HepG2 (cell line): Measurements from ENCODE around the gene TOX2. TPM values are rescaled to one million over a fixed set of nuclear protein-coding genes. Genes with fewer than 3 reads are reported as not detected.
A peak's percentile ranks its signal among the peaks of the same experiment; 100 is the strongest.

Source experiments
- AKAP8 ChIP-seq: sonication (generic); formaldehyde crosslinking; IDR thresholded peaks from 2 replicates; pipeline ENCODE4 v1.5.1; 2020; ENCODE audit warnings: mild to moderate bottlenecking, missing genetic modification reagents
- BHLHE40 ChIP-seq: IDR thresholded peaks from 2 replicates; pipeline ENCODE4 v1.6.1; 2011; ENCODE audit warnings: low read length, improper control_type of control experiment
- CBX5 ChIP-seq: sonication (generic); formaldehyde crosslinking; IDR thresholded peaks from 2 replicates; pipeline ENCODE4 v1.4.0; 2020; ENCODE audit warnings: missing genetic modification reagents, borderline replicate concordance
- FOXA3 ChIP-seq: IDR thresholded peaks from 2 replicates; pipeline ENCODE4 v1.6.1; 2016; ENCODE audit warnings: missing genetic modification reagents, missing compliant biosample characterization
- IKZF1 ChIP-seq: fragments of 450-650 bp; IDR thresholded peaks from 2 replicates; pipeline ENCODE4 v1.7.1; 2016
- NFE2 ChIP-seq: sonication (generic); formaldehyde crosslinking; IDR thresholded peaks from 2 replicates; pipeline ENCODE4 v1.4.0; 2020; ENCODE audit warnings: missing genetic modification reagents
- NFE2L1 ChIP-seq: sonication (generic); formaldehyde crosslinking; IDR thresholded peaks from 2 replicates; pipeline ENCODE4 v1.4.0; 2020; ENCODE audit warnings: missing genetic modification reagents, mild to moderate bottlenecking, borderline replicate concordance
- POGZ ChIP-seq: sonication (generic); formaldehyde crosslinking; IDR thresholded peaks from 2 replicates; pipeline ENCODE4 v1.4.0; 2020; ENCODE audit warnings: mild to moderate bottlenecking, missing genetic modification reagents
- REPIN1 ChIP-seq: sonication (generic); formaldehyde crosslinking; IDR thresholded peaks from 2 replicates; pipeline ENCODE4 v1.8.0; 2022; ENCODE audit warnings: missing genetic modification reagents, low read depth, mild to moderate bottlenecking, borderline replicate concordance
- SCMH1 ChIP-seq: sonication (generic); formaldehyde crosslinking; IDR thresholded peaks from 2 replicates; pipeline ENCODE4 v1.9.0; 2021; ENCODE audit warnings: missing genetic modification reagents, mild to moderate bottlenecking, borderline replicate concordance
- SETDB1 ChIP-seq: sonication (generic); formaldehyde crosslinking; IDR thresholded peaks from 2 replicates; pipeline ENCODE4 v1.5.1; 2020; ENCODE audit warnings: missing genetic modification reagents, mild to moderate bottlenecking, borderline replicate concordance
- SOX5 ChIP-seq: IDR thresholded peaks from 2 replicates; pipeline ENCODE4 v1.6.1; 2016; ENCODE audit warnings: borderline replicate concordance
- ZNF121 ChIP-seq: sonication (generic); formaldehyde crosslinking; IDR thresholded peaks from 2 replicates; pipeline ENCODE4 v1.5.0; 2020; ENCODE audit warnings: mild to moderate bottlenecking, missing genetic modification reagents
- ZNF230 ChIP-seq: sonication (generic); formaldehyde crosslinking; IDR thresholded peaks from 2 replicates; pipeline ENCODE4 v1.4.0; 2020; ENCODE audit warnings: mild to moderate bottlenecking, missing genetic modification reagents
- ZNF44 ChIP-seq: sonication (generic); formaldehyde crosslinking; IDR thresholded peaks from 2 replicates; pipeline ENCODE4 v1.5.1; 2020; ENCODE audit warnings: mild to moderate bottlenecking, missing genetic modification reagents
- ZNF546 ChIP-seq: sonication (generic); formaldehyde crosslinking; conservative IDR thresholded peaks from 2 replicates; pipeline ENCODE4 v1.8.1; 2023; ENCODE audit warnings: mild to moderate bottlenecking, missing genetic modification reagents
- ZNF616 ChIP-seq: sonication (generic); formaldehyde crosslinking; IDR thresholded peaks from 2 replicates; pipeline ENCODE4 v1.5.0; 2020; ENCODE audit warnings: low read depth, mild to moderate bottlenecking, missing genetic modification reagents
- ZNF780A ChIP-seq: sonication (generic); formaldehyde crosslinking; IDR thresholded peaks from 2 replicates; pipeline ENCODE4 v1.8.0; 2022; ENCODE audit warnings: mild to moderate bottlenecking, missing genetic modification reagents, moderate library complexity
- ZNF816 ChIP-seq: sonication (generic); formaldehyde crosslinking; IDR thresholded peaks from 2 replicates; pipeline ENCODE4 v1.8.0; 2022; ENCODE audit warnings: missing genetic modification reagents, mild to moderate bottlenecking, borderline replicate concordance
- polyA plus RNA-seq, 8 experiments: library from polyadenylated mRNA; depleted of rRNA in 3 of 8; stranded (reverse) in 7 of 8; unstranded in 1 of 8; fragments of >200 nt; fragmentation: Illumina TruSeq in 4 of 8; extraction: Trizol in 4 of 8; gene quantifications; 2 replicates each; pipeline versions ENCODE4 v1.2.1 to v1.2.3, GENCODE V29; 2011 to 2016; ENCODE audit warnings: low read depth in 4 of 8, missing spikeins in 1 of 8, mixed read lengths in 1 of 8; ENCODE audit not compliant: insufficient read depth in 1 of 8
- total RNA-seq, 5 experiments: library from RNA; depleted of rRNA; stranded (reverse); fragments of >200 nt; fragmentation: Illumina TruSeq; extraction: Trizol; gene quantifications; 2 replicates each; pipeline ENCODE4 v1.2.3, GENCODE V29; 2016; ENCODE audit warnings: low read depth in 1 of 5
- TF ChIP-seq, protein P1 (sequence below): sonication (generic); formaldehyde crosslinking; IDR thresholded peaks from 2 replicates; pipeline ENCODE4 v1.4.0; 2020; ENCODE audit warnings: missing genetic modification reagents
- TF ChIP-seq, protein P2 (sequence below): IDR thresholded peaks from 2 replicates; pipeline ENCODE4 v1.6.1; 2012; ENCODE audit warnings: inconsistent platforms
- TF ChIP-seq, protein P3 (sequence below): sonication (generic); formaldehyde crosslinking; IDR thresholded peaks from 2 replicates; pipeline ENCODE4 v1.5.0; 2020; ENCODE audit warnings: mild to moderate bottlenecking, missing genetic modification reagents
- TF ChIP-seq, protein P4 (sequence below): sonication (generic); formaldehyde crosslinking; IDR thresholded peaks from 2 replicates; pipeline ENCODE4 v1.4.0; 2020; ENCODE audit warnings: mild to moderate bottlenecking, missing genetic modification reagents

TOX2 gene
- total and polyA plus RNA-seq, 2 of the 13 experiments (the other 11 are each of a cell fraction or from before 2014, with no cell fraction given): not detected

DNA sequence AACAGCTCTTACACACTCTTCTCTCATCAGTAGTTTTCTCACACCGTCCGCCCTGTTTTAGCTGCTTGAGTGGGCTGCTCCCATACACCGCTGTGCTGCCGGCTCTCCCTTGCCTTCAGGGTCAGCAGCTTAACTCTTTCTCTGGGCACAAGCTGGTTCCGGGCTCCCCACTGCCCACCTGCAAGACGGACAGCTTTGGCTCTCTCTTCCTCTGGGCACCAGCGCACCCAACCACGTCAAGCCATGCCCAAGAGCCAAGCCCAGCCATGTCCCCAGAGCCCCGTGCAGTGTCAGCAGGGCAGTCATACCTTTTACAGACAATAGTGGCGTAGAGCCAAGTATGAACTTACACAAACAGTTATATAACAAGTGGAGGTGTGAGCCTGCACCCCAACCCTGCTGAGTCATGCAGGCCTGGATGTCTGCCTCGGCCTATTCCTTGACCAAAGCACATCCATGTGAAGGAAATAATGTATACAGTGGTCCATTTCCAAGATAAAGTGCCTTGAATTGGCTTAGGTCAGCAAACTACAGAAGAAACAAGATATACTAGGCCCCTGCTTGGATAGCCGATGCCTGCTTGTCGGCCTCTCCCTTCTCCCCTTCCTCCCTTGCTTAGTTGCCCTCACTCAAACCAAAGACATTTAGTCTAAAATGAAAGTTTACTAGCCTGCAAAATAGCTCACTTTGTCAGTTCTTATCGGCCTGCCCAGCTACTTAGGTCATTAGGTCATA, 183.0 kb downstream of the TOX2 start (continued):
- TF ChIP-seq ZNF616: no peak
- no peak for TF ChIP-seq AKAP8 (CRISPR knock-in tag)
- no peak for TF ChIP-seq ZNF230 (CRISPR knock-in tag)
- no peak for TF ChIP-seq FOXA3 (CRISPR knock-in tag)
- TF ChIP-seq CBX5 (CRISPR knock-in tag): no peak
- no peak for TF ChIP-seq ZNF780A (CRISPR knock-in tag)
- TF ChIP-seq REPIN1 (CRISPR knock-in tag): no peak
- TF ChIP-seq, protein P1, sequence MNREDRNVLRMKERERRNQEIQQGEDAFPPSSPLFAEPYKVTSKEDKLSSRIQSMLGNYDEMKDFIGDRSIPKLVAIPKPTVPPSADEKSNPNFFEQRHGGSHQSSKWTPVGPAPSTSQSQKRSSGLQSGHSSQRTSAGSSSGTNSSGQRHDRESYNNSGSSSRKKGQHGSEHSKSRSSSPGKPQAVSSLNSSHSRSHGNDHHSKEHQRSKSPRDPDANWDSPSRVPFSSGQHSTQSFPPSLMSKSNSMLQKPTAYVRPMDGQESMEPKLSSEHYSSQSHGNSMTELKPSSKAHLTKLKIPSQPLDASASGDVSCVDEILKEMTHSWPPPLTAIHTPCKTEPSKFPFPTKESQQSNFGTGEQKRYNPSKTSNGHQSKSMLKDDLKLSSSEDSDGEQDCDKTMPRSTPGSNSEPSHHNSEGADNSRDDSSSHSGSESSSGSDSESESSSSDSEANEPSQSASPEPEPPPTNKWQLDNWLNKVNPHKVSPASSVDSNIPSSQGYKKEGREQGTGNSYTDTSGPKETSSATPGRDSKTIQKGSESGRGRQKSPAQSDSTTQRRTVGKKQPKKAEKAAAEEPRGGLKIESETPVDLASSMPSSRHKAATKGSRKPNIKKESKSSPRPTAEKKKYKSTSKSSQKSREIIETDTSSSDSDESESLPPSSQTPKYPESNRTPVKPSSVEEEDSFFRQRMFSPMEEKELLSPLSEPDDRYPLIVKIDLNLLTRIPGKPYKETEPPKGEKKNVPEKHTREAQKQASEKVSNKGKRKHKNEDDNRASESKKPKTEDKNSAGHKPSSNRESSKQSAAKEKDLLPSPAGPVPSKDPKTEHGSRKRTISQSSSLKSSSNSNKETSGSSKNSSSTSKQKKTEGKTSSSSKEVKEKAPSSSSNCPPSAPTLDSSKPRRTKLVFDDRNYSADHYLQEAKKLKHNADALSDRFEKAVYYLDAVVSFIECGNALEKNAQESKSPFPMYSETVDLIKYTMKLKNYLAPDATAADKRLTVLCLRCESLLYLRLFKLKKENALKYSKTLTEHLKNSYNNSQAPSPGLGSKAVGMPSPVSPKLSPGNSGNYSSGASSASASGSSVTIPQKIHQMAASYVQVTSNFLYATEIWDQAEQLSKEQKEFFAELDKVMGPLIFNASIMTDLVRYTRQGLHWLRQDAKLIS (CRISPR knock-in tag): no peak
- TF ChIP-seq ZNF816 (CRISPR knock-in tag): no peak
- TF ChIP-seq NFE2: 0 out of 2 replicates have a peak, but pooled peaks have one; percentile 36
- no peak for TF ChIP-seq ZNF121 (CRISPR knock-in tag)
- TF ChIP-seq, protein P2, sequence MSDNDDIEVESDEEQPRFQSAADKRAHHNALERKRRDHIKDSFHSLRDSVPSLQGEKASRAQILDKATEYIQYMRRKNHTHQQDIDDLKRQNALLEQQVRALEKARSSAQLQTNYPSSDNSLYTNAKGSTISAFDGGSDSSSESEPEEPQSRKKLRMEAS: no peak
- no peak for TF ChIP-seq SCMH1 (CRISPR knock-in tag)
- TF ChIP-seq, protein P3, sequence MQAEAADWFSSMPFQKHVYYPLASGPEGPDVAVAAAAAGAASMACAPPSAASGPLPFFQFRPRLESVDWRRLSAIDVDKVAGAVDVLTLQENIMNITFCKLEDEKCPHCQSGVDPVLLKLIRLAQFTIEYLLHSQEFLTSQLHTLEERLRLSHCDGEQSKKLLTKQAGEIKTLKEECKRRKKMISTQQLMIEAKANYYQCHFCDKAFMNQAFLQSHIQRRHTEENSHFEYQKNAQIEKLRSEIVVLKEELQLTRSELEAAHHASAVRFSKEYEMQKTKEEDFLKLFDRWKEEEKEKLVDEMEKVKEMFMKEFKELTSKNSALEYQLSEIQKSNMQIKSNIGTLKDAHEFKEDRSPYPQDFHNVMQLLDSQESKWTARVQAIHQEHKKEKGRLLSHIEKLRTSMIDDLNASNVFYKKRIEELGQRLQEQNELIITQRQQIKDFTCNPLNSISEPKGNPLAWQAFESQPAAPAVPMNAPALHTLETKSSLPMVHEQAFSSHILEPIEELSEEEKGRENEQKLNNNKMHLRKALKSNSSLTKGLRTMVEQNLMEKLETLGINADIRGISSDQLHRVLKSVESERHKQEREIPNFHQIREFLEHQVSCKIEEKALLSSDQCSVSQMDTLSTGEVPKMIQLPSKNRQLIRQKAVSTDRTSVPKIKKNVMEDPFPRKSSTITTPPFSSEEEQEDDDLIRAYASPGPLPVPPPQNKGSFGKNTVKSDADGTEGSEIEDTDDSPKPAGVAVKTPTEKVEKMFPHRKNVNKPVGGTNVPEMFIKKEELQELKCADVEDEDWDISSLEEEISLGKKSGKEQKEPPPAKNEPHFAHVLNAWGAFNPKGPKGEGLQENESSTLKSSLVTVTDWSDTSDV (CRISPR knock-in tag): no peak
- TF ChIP-seq BHLHE40: no peak
- no peak for TF ChIP-seq NFE2L1 (CRISPR knock-in tag)
- TF ChIP-seq POGZ: 0 out of 2 replicates have a peak, but pooled peaks have one; percentile 18
- no peak for TF ChIP-seq ZNF546 (CRISPR knock-in tag)
- TF ChIP-seq IKZF1: no peak
- TF ChIP-seq, protein P4, sequence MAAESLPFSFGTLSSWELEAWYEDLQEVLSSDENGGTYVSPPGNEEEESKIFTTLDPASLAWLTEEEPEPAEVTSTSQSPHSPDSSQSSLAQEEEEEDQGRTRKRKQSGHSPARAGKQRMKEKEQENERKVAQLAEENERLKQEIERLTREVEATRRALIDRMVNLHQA (CRISPR knock-in tag): no peak
- TF ChIP-seq ZNF44 (CRISPR knock-in tag): no peak
- no peak for TF ChIP-seq SETDB1
- peak; percentile 45; the same call in 1 of the 2 replicates for TF ChIP-seq SOX5 (CRISPR knock-in tag)
